Small intestine (tissue), 7 donors: ENCODE measurements around the gene MEGF8. TPM values are rescaled to one million over a fixed set of nuclear protein-coding genes. Genes with fewer than 3 reads are reported as not detected.

Source experiments
- DNase-seq, 2 donors: peaks; one replicate each; pipeline versions ENCODE4 v3.0.0 to v3.0.0-alpha.2; 2013
- FAIRE-seq: peaks from 2 replicates; lab custom pipeline; 2012; peaks lifted over from hg19 to GRCh38; lab: Jason Lieb, UNC
- H3K27ac ChIP-seq, 3 donors: one replicate each; pipeline ENCODE4 v1.5.1; 2013; ENCODE audit warnings: low read length in 2 of 3, mild to moderate bottlenecking in 2 of 3, control low read depth in 1 of 3, inconsistent platforms in 1 of 3, low read depth in 1 of 3, moderate library complexity in 1 of 3
- H3K27me3 ChIP-seq, 3 donors: one replicate each; pipeline ENCODE4 v1.6.1; 2013; ENCODE audit warnings: low read length in 3 of 3, inconsistent platforms in 1 of 3; ENCODE audit not compliant: control insufficient read depth in 3 of 3, insufficient read depth in 3 of 3
- H3K36me3 ChIP-seq, 3 donors: one replicate each; pipeline ENCODE4 v1.6.1; 2013; ENCODE audit warnings: low read length in 3 of 3, inconsistent platforms in 1 of 3, low read depth in 1 of 3, mild to moderate bottlenecking in 1 of 3, moderate library complexity in 1 of 3; ENCODE audit not compliant: control insufficient read depth in 3 of 3, insufficient read depth in 2 of 3
- H3K4me1 ChIP-seq, 3 donors: one replicate each; pipeline ENCODE4 v1.6.1; 2013; ENCODE audit warnings: low read length in 2 of 3, inconsistent platforms in 1 of 3, low read depth in 1 of 3, mild to moderate bottlenecking in 1 of 3, moderate library complexity in 1 of 3; ENCODE audit not compliant: control insufficient read depth in 3 of 3, insufficient read depth in 2 of 3
- H3K4me3 ChIP-seq, 3 donors: one replicate each; pipeline ENCODE4 v1.5.1; 2013; ENCODE audit warnings: low read length in 3 of 3, control low read depth in 1 of 3, inconsistent platforms in 1 of 3, low read depth in 1 of 3, mild to moderate bottlenecking in 1 of 3, moderate library complexity in 1 of 3
- H3K9me3 ChIP-seq, 2 donors: one replicate each; pipeline ENCODE4 v1.6.1; 2013; ENCODE audit warnings: low read depth in 1 of 2, low read length in 1 of 2; ENCODE audit not compliant: control insufficient read depth in 2 of 2, insufficient read depth in 1 of 2
- WGBS, 3 donors: extraction: QIAGEN DNeasy Blood & Tissue Kit; methylation state at CpG; one replicate each; pipeline ENCODE4 v1.1.7; 2013; 5-methylcytosine and 5-hydroxymethylcytosine counted together
- polyA plus RNA-seq, 4 donors: library from polyadenylated mRNA; stranded (reverse) in 3 of 4; unstranded in 1 of 4; fragments of 200-250 nt in 3 of 4; fragments of 120-200 nt in 1 of 4; gene quantifications; one replicate each; pipeline versions ENCODE4 v1.2.1 to v1.2.3, GENCODE V29; 2013
- donor health status: healthy with polysubstance abuse.
- donor health status: control.
- donor health status: control.
- donor health status: Bipolar disorder and iron deficiency.
- donor health status: healthy.

The MEGF8 gene
- polyA plus RNA-seq, 4 donors = 2.4 to 26.7 (median 6.9) TPM

- Histone ChIP-seq H3K36me3 (peaks cover 0 to 90% (median 0%) of the 10 kb centered on the region in 3 donors), H3K4me3 (no peak overlapping the region), H3K4me1 (no peaks in the 10 kb centered on the region), H3K27ac (no peak overlapping the region), H3K27me3 (no peaks in the 10 kb centered on the region), H3K9me3 (no peaks in the 10 kb centered on the region)
- FAIRE-seq (no peak), DNase-seq (no peak)
- 89 to 92% (median 91%) methylated on average over 12 of the region's 12 CpGs for WGBS, 3 donors
Observed at GRCh38 chr19:42357290-42357689, 31.9 kb downstream of the MEGF8 start.

- no peak overlapping the region for H3K27ac ChIP-seq
- H3K4me1 ChIP-seq = no peaks in the 10 kb centered on the region
- peaks cover 0 to 10% of the 10 kb centered on the region in 2 donors for H3K9me3 ChIP-seq
- 89 to 92% (median 89%) methylated on average over 16 of the region's 16 CpGs for WGBS, 3 donors
- FAIRE-seq (no peak), DNase-seq (no peak)
- H3K36me3 ChIP-seq = peaks cover 0 to 81% (median 3%) of the 10 kb centered on the region in 3 donors
- no peaks in the 10 kb centered on the region for H3K27me3 ChIP-seq
- no peak overlapping the region for H3K4me3 ChIP-seq
Observed at GRCh38 chr19:42360787-42361544, 35.5 kb downstream of the MEGF8 start.

DNA sequence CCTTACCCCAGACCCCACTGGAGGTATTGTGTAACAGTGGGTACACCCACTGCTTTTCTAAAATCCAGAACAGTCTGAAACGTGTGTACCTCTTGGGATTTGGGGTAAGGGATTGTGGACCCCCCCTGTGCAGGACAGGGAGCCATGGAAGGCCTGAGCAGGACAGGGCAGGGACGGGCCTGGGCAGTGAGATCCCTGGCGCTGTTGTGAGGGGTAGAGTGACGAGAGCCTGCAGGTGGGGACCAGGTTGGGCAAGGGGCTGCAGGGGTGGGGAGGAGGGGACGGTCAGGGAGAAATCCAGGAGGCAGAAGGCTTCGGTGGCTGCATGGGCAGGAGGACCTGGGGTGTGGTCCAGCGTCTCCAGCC lies 36.1 kb downstream of the MEGF8 start:
- no peak for DNase-seq
- Histone ChIP-seq H3K27me3 (no peaks in the 10 kb centered on the region), H3K9me3 (peaks cover 0 to 10% of the 10 kb centered on the region in 2 donors), H3K36me3 (peaks cover 0 to 78% (median 3%) of the 10 kb centered on the region in 3 donors), H3K27ac (no peak overlapping the region), H3K4me1 (no peaks in the 10 kb centered on the region), H3K4me3 (no peak overlapping the region)
- WGBS, 3 donors = 93 to 95% (median 93%) methylated on average over 7 of the region's 7 CpGs
- no peak for FAIRE-seq

DNA sequence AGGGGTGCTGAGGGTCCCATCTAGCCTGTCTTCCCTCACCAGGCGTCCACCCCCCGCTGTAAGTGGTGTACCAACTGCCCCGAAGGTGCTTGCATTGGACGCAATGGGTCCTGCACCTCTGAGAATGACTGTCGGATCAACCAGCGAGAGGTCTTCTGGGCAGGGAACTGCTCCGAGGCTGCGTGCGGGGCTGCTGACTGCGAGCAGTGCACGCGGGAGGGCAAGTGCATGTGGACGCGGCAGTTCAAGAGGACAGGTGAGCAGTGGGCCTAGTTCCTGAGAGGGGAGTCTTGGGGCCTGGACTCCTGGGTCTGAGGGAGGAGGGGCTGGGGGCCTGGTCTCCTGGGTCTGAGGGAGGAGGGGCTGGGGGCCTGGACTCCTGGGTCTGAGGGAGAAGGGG lies 36.9 kb downstream of the MEGF8 start:
- Histone ChIP-seq H3K27ac (no peak overlapping the region), H3K4me1 (no peaks in the 10 kb centered on the region), H3K27me3 (no peaks in the 10 kb centered on the region), H3K36me3 (peaks cover 0 to 71% (median 3%) of the 10 kb centered on the region in 3 donors), H3K4me3 (no peak overlapping the region), H3K9me3 (peaks cover 0 to 10% of the 10 kb centered on the region in 2 donors)
- DNase-seq (no peak), FAIRE-seq (no peak)
- WGBS, 3 donors = 95 to 99% (median 97%) methylated on average over 14 of the region's 14 CpGs

DNA sequence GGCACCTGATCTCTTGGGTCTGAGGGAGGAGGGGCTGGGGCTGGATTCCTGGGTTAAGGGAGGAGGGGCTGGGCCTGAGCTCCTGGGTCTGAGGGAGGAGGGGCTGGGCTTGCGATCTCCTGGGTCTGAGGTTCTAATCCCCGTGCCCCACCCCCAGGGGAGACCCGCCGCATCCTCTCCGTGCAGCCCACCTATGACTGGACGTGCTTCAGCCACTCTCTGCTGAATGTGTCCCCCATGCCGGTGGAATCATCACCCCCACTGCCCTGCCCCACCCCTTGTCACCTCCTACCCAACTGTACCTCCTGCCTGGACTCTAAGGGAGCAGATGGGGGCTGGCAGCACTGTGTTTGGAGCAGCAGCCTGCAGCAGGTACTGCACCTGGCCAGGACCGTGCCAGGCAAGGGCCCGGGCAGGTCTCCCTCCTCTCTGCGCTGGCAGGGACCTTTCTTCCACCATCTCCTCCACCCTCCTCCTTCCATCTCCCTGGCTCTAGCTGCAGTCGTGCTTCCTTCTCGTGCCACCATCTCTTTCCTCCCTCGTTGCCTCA lies 37.5 kb downstream of the MEGF8 start:
- no peak overlapping the region for H3K27ac ChIP-seq
- 92 to 96% (median 96%) methylated on average over 12 to 13 of the region's 13 CpGs for WGBS, 3 donors
- FAIRE-seq = no peak

DNA sequence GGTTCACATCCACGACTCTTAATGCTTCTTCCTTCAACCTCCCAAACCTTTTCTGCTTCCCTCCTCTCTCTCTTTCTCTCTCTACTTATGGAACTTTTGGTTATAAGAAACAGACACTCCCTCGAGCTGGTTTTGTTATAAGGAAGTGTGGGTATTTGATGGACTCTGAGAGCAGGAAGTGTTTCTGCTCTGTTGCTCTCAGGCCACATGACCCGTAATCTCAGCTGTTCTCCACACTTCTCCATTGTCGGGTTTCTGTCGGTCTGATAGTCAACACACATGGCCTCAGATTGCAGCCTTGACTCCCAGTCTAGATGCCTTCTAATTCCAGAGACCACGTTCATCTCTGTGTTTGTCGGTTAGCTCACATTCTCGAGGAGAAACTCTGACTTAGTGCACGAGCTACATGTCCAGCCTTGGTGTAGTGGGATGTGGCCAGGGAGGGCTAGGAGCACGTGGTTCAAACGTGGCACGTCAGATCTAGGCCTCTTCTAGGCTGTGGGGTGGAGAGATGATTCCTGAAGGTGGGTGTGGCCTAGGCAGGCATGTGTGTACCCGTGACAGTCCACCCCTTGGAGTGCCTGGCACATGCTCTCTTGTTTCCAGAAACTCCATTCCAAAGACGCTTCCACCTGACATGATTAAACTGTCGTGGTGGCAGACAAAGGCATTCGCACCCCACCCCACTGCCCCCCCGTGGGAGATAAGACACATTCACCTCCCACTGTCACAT lies 38.3 kb downstream of the MEGF8 start:
- 86 to 93% (median 88%) methylated on average over 17 of the region's 17 CpGs for WGBS, 3 donors
- FAIRE-seq (no peak), DNase-seq (no peak)
- peaks cover 0 to 10% of the 10 kb centered on the region in 2 donors for H3K9me3 ChIP-seq
- H3K27ac ChIP-seq = no peak overlapping the region
- H3K36me3 ChIP-seq = peaks cover 0 to 70% (median 3%) of the 10 kb centered on the region in 3 donors
- H3K27me3 ChIP-seq = no peaks in the 10 kb centered on the region
- H3K4me1 ChIP-seq = no peaks in the 10 kb centered on the region
- no peak overlapping the region for H3K4me3 ChIP-seq

More for the DNA sequence above, 37.5 kb downstream of the MEGF8 start:
- Histone ChIP-seq H3K9me3 (peaks cover 0 to 10% of the 10 kb centered on the region in 2 donors), H3K4me1 (no peaks in the 10 kb centered on the region), H3K36me3 (peaks cover 0 to 70% (median 3%) of the 10 kb centered on the region in 3 donors), H3K27me3 (no peaks in the 10 kb centered on the region), H3K4me3 (no peak overlapping the region)
- DNase-seq = no peak

- no peak for FAIRE-seq
- Histone ChIP-seq H3K4me1 (peaks cover 0 to 3% (median 0%) of the 10 kb centered on the region in 3 donors), H3K36me3 (peaks cover 0 to 76% (median 3%) of the 10 kb centered on the region in 3 donors), H3K27ac (no peak overlapping the region), H3K27me3 (no peaks in the 10 kb centered on the region), H3K9me3 (peaks cover 0 to 10% of the 10 kb centered on the region in 2 donors), H3K4me3 (no peak overlapping the region)
- DNase-seq = no peak
- 67 to 91% (median 85%) methylated on average over 1 of the region's 1 CpG for WGBS, 3 donors
Observed at GRCh38 chr19:42366673-42367072, 41.2 kb downstream of the MEGF8 start.

DNA sequence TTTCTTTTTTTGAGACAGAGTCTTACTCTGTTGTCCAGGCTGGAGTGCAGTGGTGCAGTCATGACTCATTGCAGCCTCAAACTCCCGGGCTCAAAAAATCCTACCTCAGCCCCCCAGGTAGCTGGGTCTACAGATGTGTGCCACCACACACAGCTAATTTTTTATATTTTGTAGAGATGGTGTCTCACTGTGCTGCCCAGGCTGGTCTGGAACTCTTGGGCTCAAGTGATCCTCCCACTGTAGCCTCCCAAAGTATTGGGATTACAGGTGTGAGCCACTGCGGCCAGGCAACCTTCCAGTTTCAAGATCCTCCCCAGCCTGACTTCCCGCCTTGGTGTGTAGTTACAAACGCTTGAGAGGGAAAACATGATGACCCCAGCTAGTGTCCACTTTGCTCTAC lies 42.5 kb downstream of the MEGF8 start:
- H3K9me3 ChIP-seq = peaks cover 0 to 10% of the 10 kb centered on the region in 2 donors
- no peaks in the 10 kb centered on the region for H3K27me3 ChIP-seq
- H3K4me1 ChIP-seq = peaks cover 0 to 3% (median 0%) of the 10 kb centered on the region in 3 donors
- H3K4me3 ChIP-seq = no peak overlapping the region
- FAIRE-seq (no peak), DNase-seq (no peak)
- WGBS, 3 donors = 91 to 96% (median 92%) methylated on average over 4 of the region's 4 CpGs
- no peak overlapping the region for H3K27ac ChIP-seq
- H3K36me3 ChIP-seq = peaks cover 0 to 72% (median 3%) of the 10 kb centered on the region in 3 donors
